Measurements from ENCODE around the gene LTK. TPM values are rescaled to one million over a fixed set of nuclear protein-coding genes. Genes with fewer than 3 reads are reported as not detected.
A peak's percentile ranks its signal among the peaks of the same experiment; 100 is the strongest.

Gene LTK
- total and polyA plus RNA-seq, 3 donors from 2014 or later = 2.9 to 4.2 (median 3.7) TPM

DNA sequence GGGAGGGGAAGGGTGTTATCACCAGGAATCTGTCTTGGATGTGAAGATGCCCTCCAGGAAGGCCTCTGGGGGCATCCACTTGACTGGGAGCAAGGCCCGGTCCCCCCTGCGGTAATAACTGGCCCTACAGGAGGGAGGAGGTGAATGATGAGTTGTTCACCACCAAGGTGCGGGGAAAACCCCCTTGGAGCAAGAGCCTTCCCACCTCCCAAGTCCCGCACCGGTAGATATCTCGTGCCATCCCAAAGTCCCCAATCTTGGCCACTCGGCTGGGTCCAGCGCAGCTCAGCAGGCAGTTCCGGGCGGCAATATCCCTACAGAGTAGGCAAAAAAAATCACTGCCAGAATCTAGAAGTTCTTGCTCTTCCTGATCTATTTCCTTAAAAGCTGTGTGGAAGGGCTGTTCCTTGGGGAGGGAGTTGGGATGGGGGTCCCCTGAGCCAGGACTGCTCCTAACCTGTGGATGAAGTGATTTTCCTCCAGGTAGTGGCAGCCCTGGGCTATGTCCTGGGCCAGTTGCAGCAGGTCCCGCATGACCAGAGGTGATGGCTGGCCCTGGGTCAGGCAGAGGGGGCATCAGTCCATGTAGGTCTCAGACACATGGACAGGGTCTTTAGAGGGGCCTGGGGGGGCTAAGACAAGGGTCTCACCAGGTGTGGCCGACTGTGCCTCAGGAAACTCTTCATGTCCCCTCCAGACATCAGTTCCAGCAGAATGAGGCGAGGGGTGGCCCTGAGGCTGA lies 8.7 kb downstream of the LTK start:
- intact Hi-C loops (cut with DNase I; ENCODE audit: low total_unique reads) = no loop called here
- WGBS, 2 donors = 95 to 96% methylated on average over 8 to 13 of the region's 13 CpGs
- DNase-seq = no peak
- Histone ChIP-seq H3K36me3 (ENCODE audit: low read depth, missing control alignments) (no peaks in the 10 kb centered on the region), H3K4me1 (no peaks in the 10 kb centered on the region), H3K4me3 (no peak overlapping the region), H3K27ac (no peak overlapping the region), H3K9me3 (no peaks in the 10 kb centered on the region), H3K27me3 (no peaks in the 10 kb centered on the region)
- TF ChIP-seq POLR2A (IDR thresholded peaks at IDR 0.05) = no peak
- TF ChIP-seq, protein P1, sequence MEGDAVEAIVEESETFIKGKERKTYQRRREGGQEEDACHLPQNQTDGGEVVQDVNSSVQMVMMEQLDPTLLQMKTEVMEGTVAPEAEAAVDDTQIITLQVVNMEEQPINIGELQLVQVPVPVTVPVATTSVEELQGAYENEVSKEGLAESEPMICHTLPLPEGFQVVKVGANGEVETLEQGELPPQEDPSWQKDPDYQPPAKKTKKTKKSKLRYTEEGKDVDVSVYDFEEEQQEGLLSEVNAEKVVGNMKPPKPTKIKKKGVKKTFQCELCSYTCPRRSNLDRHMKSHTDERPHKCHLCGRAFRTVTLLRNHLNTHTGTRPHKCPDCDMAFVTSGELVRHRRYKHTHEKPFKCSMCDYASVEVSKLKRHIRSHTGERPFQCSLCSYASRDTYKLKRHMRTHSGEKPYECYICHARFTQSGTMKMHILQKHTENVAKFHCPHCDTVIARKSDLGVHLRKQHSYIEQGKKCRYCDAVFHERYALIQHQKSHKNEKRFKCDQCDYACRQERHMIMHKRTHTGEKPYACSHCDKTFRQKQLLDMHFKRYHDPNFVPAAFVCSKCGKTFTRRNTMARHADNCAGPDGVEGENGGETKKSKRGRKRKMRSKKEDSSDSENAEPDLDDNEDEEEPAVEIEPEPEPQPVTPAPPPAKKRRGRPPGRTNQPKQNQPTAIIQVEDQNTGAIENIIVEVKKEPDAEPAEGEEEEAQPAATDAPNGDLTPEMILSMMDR (IDR thresholded peaks at IDR 0.05) = no peak

DNA sequence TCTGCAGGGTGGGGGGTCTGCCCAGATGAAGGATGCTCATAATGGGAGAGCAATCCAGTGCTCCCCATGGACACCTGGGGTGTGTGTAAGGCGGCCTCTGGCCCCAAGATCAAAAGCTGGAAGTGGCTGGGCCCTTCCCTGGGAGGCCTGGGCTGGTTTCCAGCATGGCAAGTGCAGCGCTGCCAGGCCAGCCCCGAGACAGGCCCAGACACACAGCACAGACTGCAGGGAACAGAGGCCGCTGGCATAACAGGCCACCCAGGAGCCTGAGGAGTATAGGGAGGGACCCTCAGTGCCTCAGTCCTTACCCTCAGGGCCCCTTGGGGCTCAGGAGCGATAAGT lies 10.0 kb downstream of the LTK start:
- 80 to 92% methylated on average over 1 to 5 of the region's 5 CpGs for WGBS, 2 donors
- Histone ChIP-seq H3K4me3 (no peak overlapping the region), H3K4me1 (no peaks in the 10 kb centered on the region), H3K27me3 (no peaks in the 10 kb centered on the region), H3K36me3 (ENCODE audit: low read depth, missing control alignments) (no peaks in the 10 kb centered on the region), H3K9me3 (no peaks in the 10 kb centered on the region), H3K27ac (no peak overlapping the region)
- DNase-seq = no peak
- TF ChIP-seq, protein P1 (IDR thresholded peaks at IDR 0.05) = no peak
- intact Hi-C loops (cut with DNase I; ENCODE audit: low total_unique reads) = no loop called here

DNA sequence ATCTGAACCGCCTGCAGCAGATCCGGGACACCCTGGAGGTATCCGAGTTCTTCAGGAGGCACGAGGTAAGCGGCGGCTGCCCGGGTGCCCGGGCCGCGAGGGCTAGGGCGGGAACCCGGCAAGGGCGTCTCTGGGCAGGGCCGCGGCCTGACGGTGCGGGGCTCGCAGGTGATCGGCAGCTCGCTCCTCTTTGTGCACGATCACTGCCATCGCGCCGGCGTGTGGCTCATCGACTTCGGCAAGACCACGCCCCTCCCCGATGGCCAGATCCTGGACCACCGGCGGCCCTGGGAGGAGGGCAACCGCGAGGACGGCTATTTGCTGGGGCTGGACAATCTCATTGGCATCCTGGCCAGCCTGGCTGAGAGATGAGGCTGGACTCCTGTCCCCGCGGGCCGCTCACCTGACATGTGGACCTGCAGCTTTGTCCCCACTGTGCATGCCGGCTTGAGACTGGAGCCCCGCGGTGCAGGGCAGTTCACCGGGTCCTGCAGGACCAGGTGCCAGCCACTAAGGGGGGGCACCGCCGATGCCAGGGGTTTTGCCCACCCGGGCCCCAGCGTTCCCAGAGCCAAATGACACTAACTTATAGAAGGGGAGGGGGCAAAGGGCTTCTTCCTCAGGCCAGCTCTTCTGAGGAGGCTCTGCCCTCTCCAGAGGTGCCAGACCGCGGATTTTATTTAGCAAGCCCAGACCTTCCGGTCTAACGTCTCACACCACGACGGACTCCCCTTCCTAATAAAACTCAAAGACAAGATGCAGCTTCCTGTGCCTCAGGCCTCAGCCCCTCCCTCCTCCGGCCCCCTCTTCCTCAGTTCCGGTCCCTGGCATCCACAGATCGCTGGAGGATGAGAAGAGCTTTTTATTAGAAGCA lies 10.6 kb downstream of the LTK start:
- intact Hi-C loops (cut with DNase I; ENCODE audit: low total_unique reads) = no loop called here
- WGBS, 2 donors = 34 to 49% methylated on average over 19 to 54 of the region's 54 CpGs
- H3K4me3 ChIP-seq = no peak overlapping the region
- no peaks in the 10 kb centered on the region for H3K27me3 ChIP-seq
- no peak for DNase-seq
- H3K27ac ChIP-seq = no peak overlapping the region
- H3K9me3 ChIP-seq = no peaks in the 10 kb centered on the region
- H3K4me1 ChIP-seq = no peaks in the 10 kb centered on the region
- no peaks in the 10 kb centered on the region for H3K36me3 ChIP-seq (ENCODE audit: low read depth, missing control alignments)
- no peak for TF ChIP-seq POLR2A (IDR thresholded peaks at IDR 0.05)
- TF ChIP-seq, protein P1 (IDR thresholded peaks at IDR 0.05) = no peak

DNA sequence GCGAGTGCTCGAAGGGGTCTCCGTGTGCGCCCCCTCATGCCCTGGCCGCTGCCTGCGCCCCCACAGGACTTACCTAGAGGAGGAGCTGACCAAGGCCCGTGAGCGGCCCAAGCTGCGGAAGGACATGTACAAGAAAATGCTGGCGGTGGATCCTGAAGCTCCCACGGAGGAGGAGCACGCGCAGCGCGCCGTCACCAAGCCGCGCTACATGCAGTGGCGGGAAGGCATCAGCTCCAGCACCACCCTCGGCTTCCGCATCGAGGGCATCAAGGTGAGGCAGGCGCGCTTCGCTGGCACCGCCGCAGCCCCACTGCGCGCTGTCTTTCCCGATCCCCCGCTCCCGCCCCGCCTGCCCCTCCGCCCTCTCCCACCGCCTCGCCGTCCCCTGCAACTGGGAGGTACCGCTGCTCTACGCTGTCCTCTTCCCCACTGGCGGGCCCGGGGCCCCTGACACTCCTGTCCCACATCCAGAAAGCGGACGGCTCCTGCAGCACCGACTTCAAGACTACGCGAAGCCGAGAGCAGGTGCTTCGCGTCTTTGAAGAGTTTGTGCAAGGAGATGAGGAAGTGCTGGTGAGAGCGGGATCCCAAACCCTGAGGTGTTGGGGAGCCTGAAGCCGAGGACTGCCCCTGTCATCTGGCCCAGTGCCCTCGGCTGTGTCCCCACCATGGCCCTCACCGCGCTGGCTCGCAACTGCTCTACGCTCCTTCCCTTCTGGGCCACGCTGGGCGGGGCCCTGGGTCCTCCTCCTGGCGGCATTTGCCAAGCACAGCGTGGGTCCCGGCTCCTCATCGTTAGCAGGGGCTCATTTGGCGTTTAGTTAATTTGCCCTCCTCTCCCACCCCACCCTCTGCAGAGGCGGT lies 11.5 kb downstream of the LTK start:
- Histone ChIP-seq H3K4me3 (peak overlapping the region; percentile 2 to 24), H3K9me3 (no peaks in the 10 kb centered on the region), H3K27ac (no peak overlapping the region), H3K4me1 (no peaks in the 10 kb centered on the region), H3K27me3 (no peaks in the 10 kb centered on the region), H3K36me3 (ENCODE audit: low read depth, missing control alignments) (no peaks in the 10 kb centered on the region)
- TF ChIP-seq POLR2A (IDR thresholded peaks at IDR 0.05) = no peak
- TF ChIP-seq, protein P1 (IDR thresholded peaks at IDR 0.05) = no peak
- DNase-seq = peak; percentile 18
- intact Hi-C loops (cut with DNase I; ENCODE audit: low total_unique reads) = no loop called here
- 34 to 35% methylated on average over 47 to 60 of the region's 64 CpGs for WGBS, 2 donors
